Measurements from ENCODE around the gene SYNDIG1.

The SYNDIG1 gene

DNA sequence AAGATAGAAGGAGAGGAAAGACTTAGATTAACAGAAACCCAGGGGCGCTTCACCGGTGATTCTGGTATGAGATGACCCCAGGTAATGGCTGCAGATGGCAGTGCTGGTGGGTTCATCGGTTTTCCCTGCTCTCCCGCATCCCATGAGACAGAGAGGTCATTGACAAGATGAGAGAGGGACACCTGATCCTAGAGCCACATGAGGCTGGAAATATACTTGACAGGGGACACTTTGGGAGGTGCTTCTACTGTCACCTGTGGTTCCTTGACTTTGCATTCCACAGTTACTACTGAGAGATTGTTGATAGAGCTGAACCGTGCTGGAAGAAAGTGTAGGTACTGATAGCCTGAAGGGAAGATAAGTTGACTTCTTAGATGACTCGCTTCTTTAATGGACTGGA lies 74.3 kb downstream of the SYNDIG1 start:
- H3K27me3 Mint-ChIP-seq = peaks cover 6% of the 10 kb centered on the region
- H3K4me1 Mint-ChIP-seq (ENCODE audit: low read depth) = no peaks in the 10 kb centered on the region
- intact Hi-C loops (cut with micrococcal nuclease) = no loop called here
- H3K36me3 Mint-ChIP-seq (ENCODE audit: low read depth) = no peaks in the 10 kb centered on the region
- H3K4me3 Mint-ChIP-seq = no peak overlapping the region
- no peak overlapping the region for H3K27ac Mint-ChIP-seq
- no peaks in the 10 kb centered on the region for H3K9me3 Mint-ChIP-seq

DNA sequence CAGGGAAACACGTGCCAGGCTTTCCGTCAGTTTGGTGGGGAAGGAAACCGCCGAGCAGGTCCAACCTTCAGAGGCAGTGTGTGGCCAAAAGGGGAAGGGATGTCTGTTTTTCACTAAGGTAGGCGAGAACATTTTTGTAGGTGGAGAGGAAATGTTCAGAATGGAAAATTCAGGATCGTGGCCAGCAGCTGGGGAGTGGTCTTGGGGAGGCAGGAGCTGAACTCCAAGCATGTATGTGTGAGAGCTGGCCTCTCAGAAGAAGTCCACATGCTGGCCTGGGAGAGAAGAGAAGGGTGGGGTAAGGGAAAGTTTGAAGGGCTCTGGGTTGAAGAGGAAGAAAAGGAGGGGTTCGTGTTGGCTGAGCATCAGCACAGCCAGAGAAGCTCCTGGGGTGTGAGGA lies 74.9 kb downstream of the SYNDIG1 start:
- H3K4me3 Mint-ChIP-seq = no peak overlapping the region
- peaks cover 6% of the 10 kb centered on the region for H3K27me3 Mint-ChIP-seq
- H3K4me1 Mint-ChIP-seq (ENCODE audit: low read depth) = no peaks in the 10 kb centered on the region
- no peaks in the 10 kb centered on the region for H3K9me3 Mint-ChIP-seq
- no peak overlapping the region for H3K27ac Mint-ChIP-seq
- intact Hi-C loops (cut with micrococcal nuclease) = no loop called here
- no peaks in the 10 kb centered on the region for H3K36me3 Mint-ChIP-seq (ENCODE audit: low read depth)

DNA sequence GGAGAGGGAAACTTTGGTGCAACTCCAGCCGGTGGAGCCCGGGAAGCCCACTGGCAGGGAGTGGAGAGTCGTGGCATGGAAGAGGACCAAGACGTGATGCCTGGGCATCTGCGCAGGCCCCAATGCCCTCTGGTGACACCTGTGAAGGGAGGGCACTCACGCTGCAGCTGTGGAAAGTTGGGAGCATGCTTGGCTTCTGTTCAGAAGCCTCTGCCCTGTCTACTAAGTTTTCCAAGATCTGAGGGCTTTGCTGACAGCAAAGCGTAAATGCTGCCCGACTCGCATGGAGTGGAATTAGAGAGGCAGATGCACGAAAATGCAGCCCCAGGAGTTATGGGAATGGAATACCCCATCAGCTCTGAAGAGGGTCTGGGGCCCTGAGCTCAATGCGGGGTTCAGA lies 75.7 kb downstream of the SYNDIG1 start:
- Mint-ChIP-seq H3K27ac (no peak overlapping the region), H3K4me1 (ENCODE audit: low read depth) (no peaks in the 10 kb centered on the region), H3K4me3 (no peak overlapping the region), H3K36me3 (ENCODE audit: low read depth) (no peaks in the 10 kb centered on the region), H3K9me3 (no peaks in the 10 kb centered on the region), H3K27me3 (peaks cover 6% of the 10 kb centered on the region)
- intact Hi-C loops (cut with micrococcal nuclease) = no loop called here

DNA sequence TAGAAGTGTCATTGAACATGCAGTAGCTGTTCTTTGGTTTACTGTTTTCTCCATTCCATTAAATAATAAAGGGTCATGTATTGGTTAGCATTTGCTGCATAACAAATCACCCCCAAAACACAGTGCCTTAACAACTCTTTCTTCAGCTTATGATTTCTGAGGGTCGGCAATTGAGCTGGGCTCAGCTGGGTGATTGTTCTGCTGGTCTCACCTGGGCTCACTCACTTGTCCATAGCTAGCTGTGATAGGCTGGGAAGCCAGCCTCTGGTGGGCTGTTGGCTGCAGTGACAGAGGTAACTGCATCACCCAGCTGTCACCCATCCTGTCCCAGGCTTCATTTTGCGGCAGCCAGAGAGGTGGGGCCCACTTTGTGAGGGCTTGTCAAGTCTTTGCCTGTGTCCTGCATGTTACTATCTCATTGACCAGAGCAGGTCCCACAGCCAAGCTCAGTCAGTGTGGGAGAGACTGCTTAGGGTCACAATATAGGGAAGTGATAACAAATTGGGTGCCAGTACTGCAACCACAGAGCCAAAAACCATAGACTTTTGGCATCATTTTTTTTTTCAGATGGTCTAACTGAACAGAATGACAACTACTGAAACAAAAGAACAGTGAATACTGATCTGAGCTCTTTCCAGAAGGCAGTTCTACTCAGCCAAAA lies 76.9 kb downstream of the SYNDIG1 start:
- H3K36me3 Mint-ChIP-seq (ENCODE audit: low read depth) = no peaks in the 10 kb centered on the region
- no peak overlapping the region for H3K27ac Mint-ChIP-seq
- no peaks in the 10 kb centered on the region for H3K4me1 Mint-ChIP-seq (ENCODE audit: low read depth)
- no peaks in the 10 kb centered on the region for H3K9me3 Mint-ChIP-seq
- intact Hi-C loops (cut with micrococcal nuclease) = no loop called here
- H3K4me3 Mint-ChIP-seq = no peak overlapping the region
- H3K27me3 Mint-ChIP-seq = peaks cover 6% of the 10 kb centered on the region

DNA sequence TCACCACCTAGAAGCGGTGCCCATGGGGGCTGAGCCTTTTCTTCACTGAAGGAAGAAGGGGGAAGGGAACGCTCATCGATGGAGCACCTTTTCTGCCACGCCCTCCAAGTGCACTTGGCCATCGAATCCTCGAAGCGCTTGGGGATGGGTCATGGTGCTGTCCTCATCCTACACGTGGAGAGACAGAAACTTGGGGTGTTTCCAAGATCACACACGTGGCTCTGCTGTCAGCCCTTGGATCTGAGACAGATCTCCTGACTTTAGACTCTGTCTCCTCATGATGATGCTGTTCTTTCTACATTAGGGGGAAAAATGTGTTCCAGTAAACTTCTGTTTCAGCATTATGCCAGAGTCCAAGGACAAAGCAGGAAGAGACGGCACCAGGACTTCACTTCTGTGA lies 78.5 kb downstream of the SYNDIG1 start:
- Mint-ChIP-seq H3K36me3 (ENCODE audit: low read depth) (no peaks in the 10 kb centered on the region), H3K9me3 (no peaks in the 10 kb centered on the region), H3K27me3 (peaks cover 6% of the 10 kb centered on the region), H3K4me3 (no peak overlapping the region), H3K4me1 (ENCODE audit: low read depth) (no peaks in the 10 kb centered on the region), H3K27ac (no peak overlapping the region)
- intact Hi-C loops (cut with micrococcal nuclease) = no loop called here

DNA sequence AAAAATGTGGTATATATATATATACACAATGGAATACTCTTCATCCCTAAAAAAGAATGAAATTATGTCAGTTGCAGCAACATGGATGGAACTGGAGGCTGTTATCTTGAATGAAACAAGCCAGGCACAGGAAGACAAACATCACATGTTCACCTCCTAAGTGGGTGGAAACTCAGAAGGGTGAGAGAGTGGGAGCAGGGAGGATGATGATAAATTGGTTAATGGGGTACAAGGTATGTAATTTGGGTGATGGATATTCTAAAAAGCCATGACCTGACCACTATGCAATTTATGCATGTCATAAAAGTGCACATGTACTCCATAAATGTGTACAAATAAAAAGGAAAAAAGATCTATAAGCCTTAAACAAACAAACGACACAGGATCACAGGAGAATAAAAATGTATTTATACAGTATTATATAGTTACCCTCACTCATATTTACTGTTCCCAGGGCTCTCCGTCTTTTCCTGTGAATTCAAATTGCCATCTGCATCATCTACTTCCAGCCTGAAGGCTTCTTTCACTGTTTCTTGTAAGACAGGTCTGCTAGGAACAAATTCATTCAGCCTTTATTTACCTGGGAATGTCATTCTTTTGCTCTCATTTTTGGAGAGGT lies 89.8 kb downstream of the SYNDIG1 start:
- intact Hi-C loops (cut with micrococcal nuclease) = no loop called here
- H3K36me3 Mint-ChIP-seq (ENCODE audit: low read depth) = no peaks in the 10 kb centered on the region
- no peaks in the 10 kb centered on the region for H3K27me3 Mint-ChIP-seq
- H3K27ac Mint-ChIP-seq = no peak overlapping the region
- H3K4me1 Mint-ChIP-seq (ENCODE audit: low read depth) = no peaks in the 10 kb centered on the region
- H3K9me3 Mint-ChIP-seq = peaks cover 57% of the 10 kb centered on the region
- H3K4me3 Mint-ChIP-seq = no peak overlapping the region

DNA sequence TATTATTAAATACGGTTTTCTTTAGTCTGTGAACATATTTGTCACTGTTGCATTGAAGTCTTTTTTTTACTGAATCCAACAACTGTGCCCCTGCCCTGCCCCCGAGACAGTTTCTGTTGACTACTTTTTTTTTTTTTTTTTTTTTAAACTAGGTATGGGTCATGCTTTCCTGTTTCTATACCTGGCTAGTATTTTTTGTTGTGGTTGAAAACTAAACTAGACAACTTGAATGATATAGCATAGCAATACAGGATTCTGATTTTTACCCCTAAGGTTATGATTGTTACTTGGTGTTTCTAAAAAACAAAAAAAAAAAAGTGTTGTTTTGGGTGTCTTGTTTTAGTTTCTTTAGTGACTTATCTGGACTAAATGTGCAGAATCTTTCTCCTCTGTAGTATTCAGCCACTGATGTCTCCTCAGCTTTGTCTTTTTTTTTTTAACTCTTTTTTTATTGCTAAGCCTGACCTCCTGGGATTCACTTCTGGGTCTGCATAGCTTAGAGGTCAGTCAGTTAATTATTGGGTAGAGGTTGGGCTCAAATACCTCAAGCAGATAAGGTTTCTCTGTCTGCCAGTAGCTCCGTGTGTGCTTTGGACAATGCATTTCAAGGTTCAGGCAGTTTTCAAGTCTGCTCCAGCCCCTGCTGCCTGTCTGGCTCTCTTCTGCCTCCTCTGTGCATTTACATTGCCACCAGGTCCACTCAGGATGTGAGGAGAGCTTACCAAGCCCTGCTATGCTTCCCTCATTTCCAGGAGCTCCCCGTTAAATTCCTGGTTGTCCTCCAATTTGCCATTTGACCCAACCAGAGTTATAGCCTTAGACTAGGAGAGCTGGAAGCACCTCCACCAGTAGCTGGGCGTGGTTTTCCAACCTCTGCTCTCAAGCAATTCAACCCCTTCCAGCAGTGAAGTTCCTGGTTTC lies 91.4 kb downstream of the SYNDIG1 start:
- no peaks in the 10 kb centered on the region for H3K4me1 Mint-ChIP-seq (ENCODE audit: low read depth)
- no peaks in the 10 kb centered on the region for H3K36me3 Mint-ChIP-seq (ENCODE audit: low read depth)
- peaks cover 2% of the 10 kb centered on the region for H3K27me3 Mint-ChIP-seq
- H3K9me3 Mint-ChIP-seq = peaks cover 59% of the 10 kb centered on the region
- H3K4me3 Mint-ChIP-seq = no peak overlapping the region
- intact Hi-C loops (cut with micrococcal nuclease) = no loop called here
- no peak overlapping the region for H3K27ac Mint-ChIP-seq

DNA sequence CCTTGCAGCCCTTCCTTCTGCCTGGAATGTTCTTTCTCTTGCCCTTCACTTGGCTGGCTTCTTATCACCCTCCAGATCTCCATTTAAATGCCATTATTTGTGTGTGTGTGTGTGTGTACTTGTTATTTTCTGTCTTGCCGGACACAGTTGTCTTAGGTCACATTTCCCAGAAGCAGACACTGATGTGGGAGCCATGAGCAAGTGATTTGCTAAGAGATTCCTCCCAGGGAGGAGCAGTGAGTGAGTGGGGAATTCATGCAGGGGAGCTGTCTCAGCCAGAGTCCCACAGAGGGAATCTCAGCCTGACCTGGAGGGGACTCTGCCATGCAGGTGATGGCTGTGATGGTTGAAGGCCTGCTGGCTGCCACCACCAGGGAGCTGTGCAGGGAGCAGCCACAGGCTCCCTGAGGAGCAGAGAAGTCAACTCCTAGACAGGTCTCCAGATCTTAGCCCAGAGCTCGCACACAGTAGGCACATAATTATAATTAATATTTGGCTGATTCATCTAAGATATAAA lies 96.5 kb downstream of the SYNDIG1 start:
- intact Hi-C loops (cut with micrococcal nuclease) = no loop called here
- H3K27ac Mint-ChIP-seq = no peak overlapping the region
- peaks cover 28% of the 10 kb centered on the region for H3K9me3 Mint-ChIP-seq
- no peaks in the 10 kb centered on the region for H3K4me1 Mint-ChIP-seq (ENCODE audit: low read depth)
- H3K27me3 Mint-ChIP-seq = peaks cover 2% of the 10 kb centered on the region
- H3K4me3 Mint-ChIP-seq = no peak overlapping the region
- H3K36me3 Mint-ChIP-seq (ENCODE audit: low read depth) = no peaks in the 10 kb centered on the region

DNA sequence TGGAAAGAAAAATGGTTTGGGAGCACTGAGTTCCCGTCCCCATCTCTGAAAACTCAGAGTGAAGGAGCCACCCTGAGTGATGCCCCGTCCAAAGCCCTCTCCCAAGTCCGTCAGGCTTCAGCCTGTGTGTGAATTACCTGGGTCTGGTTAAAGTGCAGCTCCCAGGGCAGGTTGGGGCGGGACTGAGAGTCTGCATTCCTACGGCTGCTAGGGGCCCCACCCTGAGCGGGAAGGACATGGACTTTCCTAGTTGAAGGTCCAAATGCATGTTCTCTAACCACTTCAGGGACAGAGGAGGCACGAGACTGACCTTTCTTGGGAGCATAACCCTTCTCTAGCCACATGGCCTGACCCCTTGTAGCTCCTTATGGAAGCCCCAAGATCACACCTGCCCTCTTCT lies 97.2 kb downstream of the SYNDIG1 start:
- H3K36me3 Mint-ChIP-seq (ENCODE audit: low read depth) = no peaks in the 10 kb centered on the region
- intact Hi-C loops (cut with micrococcal nuclease) = no loop called here
- H3K27ac Mint-ChIP-seq = no peak overlapping the region
- H3K9me3 Mint-ChIP-seq = peaks cover 28% of the 10 kb centered on the region
- H3K4me1 Mint-ChIP-seq (ENCODE audit: low read depth) = no peaks in the 10 kb centered on the region
- no peak overlapping the region for H3K4me3 Mint-ChIP-seq
- peaks cover 2% of the 10 kb centered on the region for H3K27me3 Mint-ChIP-seq

DNA sequence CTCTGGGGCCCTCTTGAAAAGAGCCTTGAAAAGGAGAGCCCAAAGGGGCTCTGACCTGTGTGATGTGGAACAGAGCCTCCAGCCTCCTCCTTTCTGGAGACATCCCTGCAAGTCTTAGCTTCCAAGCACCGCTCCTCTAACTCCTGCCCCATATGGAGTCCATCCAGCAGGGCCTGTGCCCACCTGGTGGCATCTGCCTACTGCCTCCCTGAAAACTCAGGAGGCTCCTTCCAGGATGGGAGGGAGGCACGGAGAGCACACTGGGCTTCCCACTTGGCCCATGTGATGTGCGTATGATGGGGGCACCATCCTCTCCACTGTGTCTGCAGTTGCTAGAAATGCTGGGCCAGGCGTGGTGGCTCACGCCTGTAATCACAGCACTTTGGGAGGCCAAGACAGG lies 98.1 kb downstream of the SYNDIG1 start:
- Mint-ChIP-seq H3K27ac (no peak overlapping the region), H3K27me3 (peaks cover 2% of the 10 kb centered on the region), H3K9me3 (peaks cover 28% of the 10 kb centered on the region), H3K4me1 (ENCODE audit: low read depth) (no peaks in the 10 kb centered on the region), H3K4me3 (no peak overlapping the region), H3K36me3 (ENCODE audit: low read depth) (no peaks in the 10 kb centered on the region)
- intact Hi-C loops (cut with micrococcal nuclease) = no loop called here

DNA sequence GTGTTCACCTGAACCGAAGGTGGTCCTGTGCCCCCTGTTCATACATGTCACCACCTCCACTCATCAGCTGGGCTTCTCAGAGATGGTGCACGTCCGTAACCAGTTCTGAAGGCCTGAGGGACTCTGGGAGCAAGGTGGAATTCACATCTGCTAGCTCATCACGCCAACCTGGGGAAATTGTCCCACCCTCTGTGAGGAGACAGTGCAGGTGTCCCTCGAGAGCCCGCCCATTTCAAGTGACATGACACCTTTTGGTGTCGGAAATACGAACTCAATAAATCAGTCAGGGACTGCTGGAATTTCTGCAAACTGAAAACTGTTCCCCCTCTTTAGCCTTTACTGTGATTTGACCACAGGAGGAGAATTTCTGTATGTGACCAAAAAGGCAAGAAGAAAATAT lies 99.4 kb downstream of the SYNDIG1 start:
- H3K27me3 Mint-ChIP-seq = peaks cover 2% of the 10 kb centered on the region
- intact Hi-C loops (cut with micrococcal nuclease) = no loop called here
- H3K27ac Mint-ChIP-seq = no peak overlapping the region
- no peak overlapping the region for H3K4me3 Mint-ChIP-seq
- no peaks in the 10 kb centered on the region for H3K4me1 Mint-ChIP-seq (ENCODE audit: low read depth)
- H3K9me3 Mint-ChIP-seq = peaks cover 20% of the 10 kb centered on the region
- no peaks in the 10 kb centered on the region for H3K36me3 Mint-ChIP-seq (ENCODE audit: low read depth)

DNA sequence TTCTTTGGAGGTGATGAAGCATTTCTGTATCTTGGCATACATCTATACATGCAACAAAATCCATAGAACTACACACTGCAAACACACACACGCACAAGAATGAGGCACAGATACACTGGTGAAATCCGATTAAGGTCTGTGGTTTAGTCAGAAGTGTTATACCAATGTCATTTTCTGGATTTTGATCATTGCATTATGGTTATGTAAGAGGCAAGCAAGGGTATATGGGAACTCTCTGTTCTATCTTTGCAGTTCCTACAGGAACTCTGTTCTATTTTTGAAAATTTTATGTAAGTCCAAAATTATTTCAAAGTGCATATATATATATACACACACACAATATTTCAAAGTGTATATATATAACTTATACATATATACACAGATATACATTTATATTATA lies 101.7 kb downstream of the SYNDIG1 start:
- no peak overlapping the region for H3K4me3 Mint-ChIP-seq

DNA sequence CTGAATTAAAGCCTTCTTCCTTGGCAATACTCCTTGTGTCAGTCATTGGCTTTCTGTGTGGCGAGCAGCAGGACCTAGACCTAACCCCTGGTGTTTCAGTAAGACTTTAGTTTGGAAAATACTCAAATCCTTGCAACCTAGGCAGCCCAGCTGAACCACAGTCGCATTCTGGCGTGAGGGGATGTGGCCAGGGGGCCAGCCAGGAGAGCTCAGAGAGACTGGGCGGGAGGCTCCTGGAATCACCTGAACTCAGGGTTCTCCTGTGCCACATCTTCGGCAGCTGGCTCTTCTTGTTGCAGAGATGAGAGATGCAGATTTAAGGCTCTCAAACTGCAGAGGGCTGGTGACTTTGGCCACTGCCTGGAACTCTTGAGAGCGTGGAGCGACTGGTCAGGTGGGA lies 102.7 kb downstream of the SYNDIG1 start:
- intact Hi-C loops (cut with micrococcal nuclease) = no loop called here
- Mint-ChIP-seq H3K36me3 (ENCODE audit: low read depth) (no peaks in the 10 kb centered on the region), H3K9me3 (no peaks in the 10 kb centered on the region), H3K4me1 (ENCODE audit: low read depth) (no peaks in the 10 kb centered on the region), H3K4me3 (no peak overlapping the region), H3K27ac (no peak overlapping the region), H3K27me3 (no peaks in the 10 kb centered on the region)

More for the DNA sequence above, 101.7 kb downstream of the SYNDIG1 start:
- Mint-ChIP-seq H3K4me1 (ENCODE audit: low read depth) (no peaks in the 10 kb centered on the region), H3K27ac (no peak overlapping the region), H3K27me3 (no peaks in the 10 kb centered on the region), H3K36me3 (ENCODE audit: low read depth) (no peaks in the 10 kb centered on the region), H3K9me3 (peaks cover under 1% of the 10 kb centered on the region)
- intact Hi-C loops (cut with micrococcal nuclease) = no loop called here

DNA sequence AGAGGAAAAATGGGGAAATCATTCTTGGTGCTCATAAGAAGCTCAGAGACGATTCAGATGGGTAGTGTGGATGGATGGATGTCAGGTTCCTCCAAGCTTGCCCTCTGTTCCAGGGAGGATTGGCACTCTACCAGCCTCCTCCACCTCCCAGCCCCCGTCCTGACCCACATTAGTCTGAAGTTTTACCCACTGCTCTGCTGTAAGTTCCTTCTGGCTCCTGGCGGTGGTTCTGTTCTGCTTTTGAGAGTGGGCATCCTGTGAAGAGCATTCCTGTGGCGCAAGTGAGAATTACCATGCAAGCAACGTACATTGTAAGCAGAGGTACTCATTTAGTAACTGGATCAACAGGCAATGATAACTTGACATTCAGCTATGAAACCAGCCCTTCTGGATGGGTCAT lies 103.4 kb downstream of the SYNDIG1 start:
- no peak overlapping the region for H3K4me3 Mint-ChIP-seq
- H3K9me3 Mint-ChIP-seq = no peaks in the 10 kb centered on the region
- intact Hi-C loops (cut with micrococcal nuclease) = no loop called here
- H3K4me1 Mint-ChIP-seq (ENCODE audit: low read depth) = no peaks in the 10 kb centered on the region
- no peaks in the 10 kb centered on the region for H3K36me3 Mint-ChIP-seq (ENCODE audit: low read depth)
- no peaks in the 10 kb centered on the region for H3K27me3 Mint-ChIP-seq
- no peak overlapping the region for H3K27ac Mint-ChIP-seq

All from dendritic cell treated with granulocyte-macrophage colony-stimulating factor and Interleukin-4, amounts not matched to agents 40 ng/mL and 50 ng/mL, for 4 days (primary cell).